MCF 10A (cell line): ENCODE data around the gene TUBG1. TPM values are rescaled to one million over a fixed set of nuclear protein-coding genes. Genes with fewer than 3 reads are reported as not detected.
A peak's percentile ranks its signal among the peaks of the same experiment; 100 is the strongest.
"Not testable (repeated sequence)": the region's sequence is repeated elsewhere in the genome, so short reads cannot be mapped to it uniquely, and the experiment has no call there.

Experiments
- BruUV-seq: library from RNA; stranded (reverse); fragments of 400-500 nt; replicated peaks from 2 replicates; lab custom pipeline; 2021; lab: Mats Ljungman, UMichigan
- CTCF ChIA-PET: fragments of 300-600 bp; sonication (Branson Sonifier 250); formaldehyde crosslinking; extraction: SDS; loops from one replicate; lab custom pipeline; 2021; ENCODE audit warnings: antibody characterized with exemption, inconsistent platforms; lab: Yijun Ruan, JAX
- POLR2A ChIA-PET: fragments of 300-600, 350-650 bp; sonication (Branson Sonifier 250); formaldehyde crosslinking; extraction: SDS; loops from one replicate; lab custom pipeline; 2020; ENCODE audit warnings: antibody characterized with exemption, inconsistent platforms; lab: Yijun Ruan, JAX
- DNase-seq: peaks from one replicate; pipeline ENCODE4 v3.0.0-alpha.2; 2018; ENCODE audit not compliant: unreplicated experiment
- H3K27ac Mint-ChIP-seq: one replicate; pipeline ENCODE4 v1.8.0; 2022; ENCODE audit warnings: mild to moderate bottlenecking, low read depth, mixed read lengths; ENCODE audit not compliant: unreplicated experiment
- H3K27me3 Mint-ChIP-seq: one replicate; pipeline ENCODE4 v1.8.0; 2022; ENCODE audit warnings: mixed read lengths; ENCODE audit not compliant: insufficient read depth, unreplicated experiment
- H3K36me3 Mint-ChIP-seq: one replicate; pipeline ENCODE4 v1.8.0; 2022; ENCODE audit warnings: mild to moderate bottlenecking, moderate library complexity, mixed read lengths; ENCODE audit not compliant: insufficient read depth, unreplicated experiment
- H3K4me1 Mint-ChIP-seq: one replicate; pipeline ENCODE4 v1.8.0; 2022; ENCODE audit warnings: mixed read lengths; ENCODE audit not compliant: insufficient read depth, unreplicated experiment
- H3K4me3 Mint-ChIP-seq: one replicate; pipeline ENCODE4 v1.8.0; 2022; ENCODE audit warnings: mild to moderate bottlenecking, moderate library complexity, mixed read lengths; ENCODE audit not compliant: unreplicated experiment
- H3K9me3 Mint-ChIP-seq: one replicate; pipeline ENCODE4 v1.8.0; 2022; ENCODE audit warnings: mixed read lengths; ENCODE audit not compliant: unreplicated experiment
- intact Hi-C: fragments of 100-400 bp; cut with micrococcal nuclease; formaldehyde crosslinking; loops from 2 replicates; pipeline ENCODE4 v1.14.1; 2022
- total RNA-seq: library from RNA; stranded (reverse); gene quantifications from 2 replicates; pipeline ENCODE4 v1.2.3, GENCODE V29; 2022
- TF ChIP-seq, protein P1 (sequence below): fragments of 200-600 bp; IDR thresholded peaks from one replicate; pipeline ENCODE4 v1.8.0; 2022; ENCODE audit warnings: antibody characterized with exemption, mild to moderate bottlenecking; ENCODE audit not compliant: unreplicated experiment

Gene TUBG1
- total RNA-seq, 1 experiment from 2014 or later = 60.2 TPM

DNA sequence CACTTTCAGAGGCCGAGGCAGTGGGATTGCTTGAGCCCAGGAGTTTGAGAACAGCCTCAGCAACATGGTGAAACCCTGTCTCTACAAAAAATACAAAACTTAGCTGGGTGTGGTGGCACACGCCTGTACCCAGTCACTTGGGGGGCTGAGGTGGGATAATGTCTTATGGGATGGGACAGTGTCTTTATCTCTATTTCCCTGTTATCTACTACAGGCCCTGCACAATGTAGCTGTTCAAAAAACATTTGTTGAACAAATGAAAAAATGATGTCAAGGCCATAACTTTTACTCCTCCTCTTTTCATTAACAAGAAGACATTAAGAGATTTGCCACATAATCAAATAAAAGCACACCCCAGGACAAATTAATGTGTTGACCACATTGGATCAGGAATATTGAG, 13.8 kb downstream of the TUBG1 start:
- H3K9me3 Mint-ChIP-seq = no peaks in the 10 kb centered on the region
- BruUV-seq = no TSS peak
- H3K36me3 Mint-ChIP-seq = no peaks in the 10 kb centered on the region
- POLR2A ChIA-PET = interaction anchor here (1.0 to 8.2 kb wide), 12 partner anchors 14 to 201 kb away, joined by 3 to 110 read pairs (median 7); partner anchors contain the start of genes BECN1, PLEKHH3, PSMC3IP and RETREG3
- intact Hi-C loops = loop anchor here (5.0 kb wide), 1 partner anchor 54 kb away; the partner anchor contains the start of gene PLEKHH3
- peaks cover 20% of the 10 kb centered on the region for H3K4me1 Mint-ChIP-seq
- H3K4me3 Mint-ChIP-seq = no peak overlapping the region
- no peak for DNase-seq
- TF ChIP-seq, protein P1, sequence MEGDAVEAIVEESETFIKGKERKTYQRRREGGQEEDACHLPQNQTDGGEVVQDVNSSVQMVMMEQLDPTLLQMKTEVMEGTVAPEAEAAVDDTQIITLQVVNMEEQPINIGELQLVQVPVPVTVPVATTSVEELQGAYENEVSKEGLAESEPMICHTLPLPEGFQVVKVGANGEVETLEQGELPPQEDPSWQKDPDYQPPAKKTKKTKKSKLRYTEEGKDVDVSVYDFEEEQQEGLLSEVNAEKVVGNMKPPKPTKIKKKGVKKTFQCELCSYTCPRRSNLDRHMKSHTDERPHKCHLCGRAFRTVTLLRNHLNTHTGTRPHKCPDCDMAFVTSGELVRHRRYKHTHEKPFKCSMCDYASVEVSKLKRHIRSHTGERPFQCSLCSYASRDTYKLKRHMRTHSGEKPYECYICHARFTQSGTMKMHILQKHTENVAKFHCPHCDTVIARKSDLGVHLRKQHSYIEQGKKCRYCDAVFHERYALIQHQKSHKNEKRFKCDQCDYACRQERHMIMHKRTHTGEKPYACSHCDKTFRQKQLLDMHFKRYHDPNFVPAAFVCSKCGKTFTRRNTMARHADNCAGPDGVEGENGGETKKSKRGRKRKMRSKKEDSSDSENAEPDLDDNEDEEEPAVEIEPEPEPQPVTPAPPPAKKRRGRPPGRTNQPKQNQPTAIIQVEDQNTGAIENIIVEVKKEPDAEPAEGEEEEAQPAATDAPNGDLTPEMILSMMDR = no peak
- H3K27ac Mint-ChIP-seq = no peak overlapping the region
- CTCF ChIA-PET = interaction anchor here (0.7 to 7.0 kb wide), 8 partner anchors 9 to 55 kb away, joined by 3 to 61 read pairs (median 6); partner anchors contain the start of genes PLEKHH3 and PSMC3IP
- no peaks in the 10 kb centered on the region for H3K27me3 Mint-ChIP-seq

DNA sequence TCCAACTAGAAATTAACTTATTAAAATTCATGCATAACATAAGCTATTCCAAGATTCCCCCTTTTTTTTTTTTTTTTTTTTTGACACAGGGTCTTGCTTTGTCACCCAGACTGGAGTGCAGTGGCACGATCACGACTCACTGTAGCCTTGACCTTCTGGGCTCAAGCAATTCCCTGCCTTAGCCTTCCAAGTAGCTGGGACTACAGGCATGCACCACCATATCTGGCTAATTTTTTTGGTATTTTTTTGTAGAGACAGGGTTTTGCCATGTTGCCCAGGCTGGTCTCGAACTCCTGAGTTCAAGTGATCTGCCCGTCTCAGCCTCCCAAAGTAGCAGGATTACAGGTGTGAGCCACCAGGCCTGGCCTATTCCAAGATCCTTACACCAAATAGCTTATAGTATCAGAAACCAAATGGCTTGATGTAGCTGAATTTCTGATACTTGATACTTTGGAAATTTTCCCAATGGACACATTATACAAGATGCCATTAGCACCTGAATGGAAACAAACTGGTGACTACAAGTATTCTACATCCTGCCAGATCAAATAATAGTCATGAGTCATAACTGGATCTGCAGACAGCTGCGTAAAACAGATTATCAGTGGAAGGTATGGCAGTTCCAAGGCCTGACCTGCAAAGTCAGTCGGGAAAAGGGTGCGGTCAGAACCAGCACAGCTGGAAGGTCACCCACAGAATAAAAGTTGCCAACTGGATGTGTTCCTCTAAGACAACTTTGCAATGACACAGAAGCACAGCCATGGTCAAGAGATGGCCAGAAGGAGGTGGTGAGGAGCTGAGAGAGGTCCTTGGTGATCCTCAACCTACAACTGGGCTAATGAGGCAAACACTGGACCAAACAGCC, 14.5 kb downstream of the TUBG1 start:
- no peaks in the 10 kb centered on the region for H3K27me3 Mint-ChIP-seq
- no peak overlapping the region for H3K4me3 Mint-ChIP-seq
- H3K27ac Mint-ChIP-seq = no peak overlapping the region
- ChIA-PET POLR2A (interaction anchor here (0.5 to 8.2 kb wide), 18 partner anchors 10 to 200 kb away, joined by 3 to 110 read pairs (median 5); partner anchors contain the start of genes BECN1, PLEKHH3, PSMC3IP and RETREG3), CTCF (interaction anchor here (0.6 to 7.0 kb wide), 13 partner anchors 10 to 54 kb away, joined by 3 to 61 read pairs (median 4); partner anchors contain the start of genes PLEKHH3 and PSMC3IP)
- no peaks in the 10 kb centered on the region for H3K36me3 Mint-ChIP-seq
- peaks cover 14% of the 10 kb centered on the region for H3K4me1 Mint-ChIP-seq
- peak; percentile 75 for DNase-seq
- intact Hi-C loops = loop anchor here (5.0 kb wide), 1 partner anchor 53 kb away; the partner anchor contains the start of gene PLEKHH3
- TF ChIP-seq, protein P1 = no peak
- H3K9me3 Mint-ChIP-seq = no peaks in the 10 kb centered on the region
- no TSS peak for BruUV-seq

DNA sequence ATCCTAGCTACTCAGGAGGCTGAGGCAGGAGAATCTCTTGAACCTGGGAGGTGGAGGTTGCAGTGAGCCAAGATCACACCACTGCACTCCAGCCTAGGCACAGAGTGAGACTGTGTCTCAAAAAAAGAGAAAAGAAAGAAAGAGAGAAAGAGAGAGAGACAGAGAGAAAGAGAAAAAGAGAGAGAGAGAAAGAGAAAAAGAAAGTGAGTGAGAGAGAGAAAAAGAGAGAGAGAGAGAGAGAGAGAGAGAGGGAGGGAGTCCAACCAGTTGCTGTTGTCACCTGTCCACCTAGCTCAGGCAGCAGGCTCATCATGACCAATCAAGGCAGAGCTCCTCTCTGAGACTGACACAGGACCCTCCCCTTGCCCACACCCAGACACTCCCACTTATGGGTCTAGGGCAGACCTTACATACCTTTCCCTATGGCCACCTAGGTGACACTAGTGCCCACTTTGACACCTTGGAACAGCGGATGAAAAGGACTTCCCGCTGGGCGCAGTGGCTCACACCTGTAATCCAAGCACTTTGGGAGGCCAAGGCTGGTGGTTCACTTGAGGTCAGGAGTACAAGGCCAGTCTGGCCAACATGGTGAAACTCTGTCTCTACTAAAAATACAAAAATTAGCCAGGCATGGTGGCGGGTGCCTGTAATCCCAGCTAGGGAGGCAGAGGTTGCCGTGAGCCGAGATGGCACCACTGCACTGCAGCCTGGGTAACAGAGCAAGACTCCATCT, 17.7 kb downstream of the TUBG1 start:
- H3K27ac Mint-ChIP-seq, BruUV-seq, H3K9me3 Mint-ChIP-seq, H3K36me3 Mint-ChIP-seq, H3K4me3 Mint-ChIP-seq, H3K27me3 Mint-ChIP-seq, intact Hi-C loops, DNase-seq: not testable (repeated sequence)
- H3K4me1 Mint-ChIP-seq = peaks cover 17% of the 10 kb centered on the region
- ChIA-PET CTCF (interaction anchor here (0.8 to 1.1 kb wide), 2 partner anchors 44 to 45 kb away, joined by 3 to 4 read pairs; no protein-coding TSS in a partner anchor), POLR2A (interaction anchor here (0.9 to 3.2 kb wide), 4 partner anchors 9 to 42 kb away, joined by 3 to 18 read pairs (median 5); no protein-coding TSS in a partner anchor)

DNA sequence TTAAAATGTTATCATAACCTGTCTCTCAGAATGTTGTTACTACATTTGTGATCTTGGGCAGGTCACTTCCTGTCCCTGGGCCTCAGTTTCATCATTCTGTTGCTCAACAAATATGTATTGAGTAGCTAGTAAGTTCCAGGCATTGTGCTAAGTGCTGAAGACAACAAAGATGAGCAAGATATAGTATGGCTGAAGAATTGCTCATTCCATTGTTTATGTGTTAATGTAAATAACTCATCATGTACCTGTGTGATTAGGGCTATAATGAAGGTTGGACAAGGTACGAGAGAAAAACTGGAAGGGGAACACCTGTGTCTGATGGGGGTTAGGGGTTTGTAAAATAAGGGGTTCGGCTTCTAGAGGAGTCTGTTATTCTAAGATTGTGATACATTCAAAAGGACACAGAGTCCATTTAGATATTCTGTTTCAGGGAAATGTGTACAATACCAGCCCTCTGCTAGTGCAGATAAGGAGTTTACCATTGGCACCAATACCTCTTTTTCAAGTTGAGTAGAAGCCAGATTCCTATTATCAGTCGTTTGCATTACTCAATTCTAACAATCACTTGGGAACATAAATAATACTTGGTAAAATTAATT, 20.0 kb downstream of the TUBG1 start:
- peak overlapping the region; percentile 74 for H3K27ac Mint-ChIP-seq
- ChIA-PET CTCF (interaction anchor here (0.6 to 1.5 kb wide), 3 partner anchors 11 to 319 kb away, joined by 3 to 5 read pairs (median 5); no protein-coding TSS in a partner anchor), POLR2A (interaction anchor here (1.3 to 3.2 kb wide), 9 partner anchors 11 to 51 kb away, joined by 3 to 19 read pairs (median 7); partner anchors contain the start of genes PLEKHH3, RETREG3, TUBG1 and TUBG2)
- no peaks in the 10 kb centered on the region for H3K27me3 Mint-ChIP-seq
- TF ChIP-seq, protein P1 = no peak
- H3K36me3 Mint-ChIP-seq = no peaks in the 10 kb centered on the region
- H3K4me3 Mint-ChIP-seq = no peak overlapping the region
- H3K9me3 Mint-ChIP-seq = no peaks in the 10 kb centered on the region
- intact Hi-C loops = no loop called here
- peak; percentile 87 for DNase-seq
- no TSS peak for BruUV-seq
- peaks cover 10% of the 10 kb centered on the region for H3K4me1 Mint-ChIP-seq
